KBM-7 (cell line): ENCODE data around the gene ASCC1.
A peak's percentile ranks its signal among the peaks of the same experiment; 100 is the strongest.
"Not testable (repeated sequence)": the region's sequence is repeated elsewhere in the genome, so short reads cannot be mapped to it uniquely, and the experiment has no call there.

Experiments used
- DNase-seq: peaks from one replicate; pipeline ENCODE4 v3.0.0-alpha.2; 2015
- in situ Hi-C: fragments of 300-500 bp; cut with MboI; formaldehyde crosslinking; loops from 2 replicates; pipeline ENCODE4 v1.14.3; 2020; ENCODE audit warnings: low sequenced_read_pairs, low pct_unique_long_range_greater_than_20kb, mixed read lengths

ASCC1 gene

GRCh38 chr10:72250666-72251065, 34.6 kb upstream of the ASCC1 start:
- in situ Hi-C loops, result no loop called here
- no peak for DNase-seq

- in situ Hi-C loops, DNase-seq: not testable (repeated sequence)
Measured at GRCh38 chr10:72249176-72249862, 33.2 kb upstream of the ASCC1 start.

GRCh38 chr10:72248468-72249151, 32.5 kb upstream of the ASCC1 start:
- in situ Hi-C loops, result no loop called here
- DNase-seq, result peak; percentile 83

GRCh38 chr10:72245949-72246525, 30.0 kb upstream of the ASCC1 start:
- DNase-seq, result no peak
- in situ Hi-C loops, result no loop called here

GRCh38 chr10:72244573-72245038, 28.5 kb upstream of the ASCC1 start:
- in situ Hi-C loops, result no loop called here
- DNase-seq, result no peak

GRCh38 chr10:72243822-72244437, 27.9 kb upstream of the ASCC1 start:
- in situ Hi-C loops, result no loop called here
- no peak for DNase-seq

- in situ Hi-C loops, result no loop called here
- peak; percentile 69 for DNase-seq
Measured at GRCh38 chr10:72242675-72243074, 26.6 kb upstream of the ASCC1 start.

GRCh38 chr10:72241691-72242252, 25.7 kb upstream of the ASCC1 start:
- in situ Hi-C loops, result no loop called here
- DNase-seq, result no peak

- in situ Hi-C loops, result no loop called here
- no peak for DNase-seq
Measured at GRCh38 chr10:72240371-72240770, 24.3 kb upstream of the ASCC1 start.

- DNase-seq, result no peak
- in situ Hi-C loops, result no loop called here
Measured at GRCh38 chr10:72239409-72239808, 23.3 kb upstream of the ASCC1 start.

- DNase-seq, result no peak
- in situ Hi-C loops, result no loop called here
Measured at GRCh38 chr10:72238392-72239175, 22.5 kb upstream of the ASCC1 start.

- DNase-seq, result no peak
- in situ Hi-C loops, result no loop called here
Measured at GRCh38 chr10:72235544-72236279, 19.6 kb upstream of the ASCC1 start.

GRCh38 chr10:72234560-72235095, 18.6 kb upstream of the ASCC1 start:
- in situ Hi-C loops, result no loop called here

GRCh38 chr10:72233621-72234020, 17.5 kb upstream of the ASCC1 start:
- DNase-seq, result no peak
- in situ Hi-C loops, result no loop called here

More at GRCh38 chr10:72234560-72235095, 18.6 kb upstream of the ASCC1 start:
- no peak for DNase-seq

- in situ Hi-C loops, result no loop called here
- DNase-seq, result no peak
Measured at GRCh38 chr10:72229261-72230251, 13.5 kb upstream of the ASCC1 start.

- no peak for DNase-seq
- in situ Hi-C loops, result no loop called here
Measured at GRCh38 chr10:72228318-72228751, 12.3 kb upstream of the ASCC1 start.

- in situ Hi-C loops, result no loop called here
- no peak for DNase-seq
Measured at GRCh38 chr10:72227826-72228225, 11.8 kb upstream of the ASCC1 start.
